ENCODE data around the gene ETV2.

DNA sequence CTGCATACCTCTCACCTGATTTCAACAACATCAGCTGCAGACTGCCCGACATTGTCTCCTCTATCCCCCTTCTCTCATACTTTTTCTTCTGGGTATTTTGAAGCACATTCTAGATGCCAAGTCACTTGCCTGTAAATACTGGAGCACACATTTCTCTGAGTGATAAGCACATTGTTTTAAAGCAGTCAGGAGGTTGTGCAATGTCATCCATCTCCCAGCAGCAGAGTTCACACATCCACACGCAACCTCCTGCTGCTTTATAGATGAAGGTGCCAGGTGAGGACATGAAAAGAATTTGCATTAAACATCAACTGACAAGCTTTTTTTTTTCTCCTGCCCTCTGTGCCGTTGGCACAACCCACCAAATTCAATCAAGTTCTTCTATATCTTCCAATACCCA is 30.3 kb downstream of the ETV2 start:
- no peak for TF ChIP-seq POLR2A (IDR thresholded peaks at IDR 0.05)
- TF ChIP-seq, protein P1, sequence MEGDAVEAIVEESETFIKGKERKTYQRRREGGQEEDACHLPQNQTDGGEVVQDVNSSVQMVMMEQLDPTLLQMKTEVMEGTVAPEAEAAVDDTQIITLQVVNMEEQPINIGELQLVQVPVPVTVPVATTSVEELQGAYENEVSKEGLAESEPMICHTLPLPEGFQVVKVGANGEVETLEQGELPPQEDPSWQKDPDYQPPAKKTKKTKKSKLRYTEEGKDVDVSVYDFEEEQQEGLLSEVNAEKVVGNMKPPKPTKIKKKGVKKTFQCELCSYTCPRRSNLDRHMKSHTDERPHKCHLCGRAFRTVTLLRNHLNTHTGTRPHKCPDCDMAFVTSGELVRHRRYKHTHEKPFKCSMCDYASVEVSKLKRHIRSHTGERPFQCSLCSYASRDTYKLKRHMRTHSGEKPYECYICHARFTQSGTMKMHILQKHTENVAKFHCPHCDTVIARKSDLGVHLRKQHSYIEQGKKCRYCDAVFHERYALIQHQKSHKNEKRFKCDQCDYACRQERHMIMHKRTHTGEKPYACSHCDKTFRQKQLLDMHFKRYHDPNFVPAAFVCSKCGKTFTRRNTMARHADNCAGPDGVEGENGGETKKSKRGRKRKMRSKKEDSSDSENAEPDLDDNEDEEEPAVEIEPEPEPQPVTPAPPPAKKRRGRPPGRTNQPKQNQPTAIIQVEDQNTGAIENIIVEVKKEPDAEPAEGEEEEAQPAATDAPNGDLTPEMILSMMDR (IDR thresholded peaks at IDR 0.05) = no peak
